ENCODE results near the gene TMEM168. TPM values are rescaled to one million over a fixed set of nuclear protein-coding genes. Genes with fewer than 3 reads are reported as not detected.
A peak's percentile ranks its signal among the peaks of the same experiment; 100 is the strongest.
"Not testable (repeated sequence)": the region's sequence is repeated elsewhere in the genome, so short reads cannot be mapped to it uniquely, and the experiment has no call there.

Gene TMEM168, protein sequence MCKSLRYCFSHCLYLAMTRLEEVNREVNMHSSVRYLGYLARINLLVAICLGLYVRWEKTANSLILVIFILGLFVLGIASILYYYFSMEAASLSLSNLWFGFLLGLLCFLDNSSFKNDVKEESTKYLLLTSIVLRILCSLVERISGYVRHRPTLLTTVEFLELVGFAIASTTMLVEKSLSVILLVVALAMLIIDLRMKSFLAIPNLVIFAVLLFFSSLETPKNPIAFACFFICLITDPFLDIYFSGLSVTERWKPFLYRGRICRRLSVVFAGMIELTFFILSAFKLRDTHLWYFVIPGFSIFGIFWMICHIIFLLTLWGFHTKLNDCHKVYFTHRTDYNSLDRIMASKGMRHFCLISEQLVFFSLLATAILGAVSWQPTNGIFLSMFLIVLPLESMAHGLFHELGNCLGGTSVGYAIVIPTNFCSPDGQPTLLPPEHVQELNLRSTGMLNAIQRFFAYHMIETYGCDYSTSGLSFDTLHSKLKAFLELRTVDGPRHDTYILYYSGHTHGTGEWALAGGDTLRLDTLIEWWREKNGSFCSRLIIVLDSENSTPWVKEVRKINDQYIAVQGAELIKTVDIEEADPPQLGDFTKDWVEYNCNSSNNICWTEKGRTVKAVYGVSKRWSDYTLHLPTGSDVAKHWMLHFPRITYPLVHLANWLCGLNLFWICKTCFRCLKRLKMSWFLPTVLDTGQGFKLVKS
- total RNA-seq: 10 to 100 TPM; 25.6 to 31.8 TPM

DNA sequence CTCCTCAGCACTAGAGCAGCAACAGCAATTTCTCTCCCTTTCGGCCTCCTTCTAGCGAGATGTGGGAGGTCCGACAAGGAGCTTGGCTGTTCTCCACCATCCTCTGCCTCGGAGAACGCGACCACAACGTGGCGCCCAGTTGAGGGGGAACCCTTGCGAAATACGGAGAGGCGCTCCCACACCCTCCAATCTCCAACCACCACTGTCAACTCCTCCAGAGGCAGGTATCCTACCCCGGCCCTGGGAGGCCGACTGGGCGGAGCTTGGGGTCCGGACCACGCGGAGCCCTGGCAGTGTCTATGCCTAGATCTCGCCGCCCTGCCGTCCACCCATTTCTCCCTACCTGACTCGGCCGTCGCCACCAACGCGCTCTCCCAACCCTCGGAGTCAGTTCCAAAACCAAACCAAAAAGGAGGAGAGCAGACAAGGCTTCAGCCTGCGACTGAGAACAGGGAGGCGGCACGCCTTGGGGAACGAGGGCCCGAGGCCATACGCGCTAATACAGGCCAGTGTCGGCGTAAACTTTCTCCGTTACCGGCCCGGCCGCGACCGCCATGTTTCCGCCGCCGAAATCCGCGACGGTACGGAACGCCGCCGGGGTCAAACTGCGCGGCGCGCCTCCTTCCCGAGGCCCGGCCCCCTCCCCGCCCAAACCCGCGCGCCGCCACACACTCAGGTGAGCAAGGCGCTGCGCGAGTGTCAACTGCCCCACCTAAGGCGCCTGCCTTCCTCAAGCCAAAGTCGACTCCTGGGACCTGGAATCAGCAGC is at the start of gene TMEM168:
Gene TMEM168 (minus strand): TSS at position 577 of the 769 bp plus-strand sequence. CDS start 5,568 bp downstream, outside the sequence.
- peaks cover 0 to 2% of the 10 kb centered on the region in 2 donors for H3K9me3 Mint-ChIP-seq
- peak within 1 kb of the TSS; percentile 90 to 99 for H3K4me3 Mint-ChIP-seq
- peak; percentile 87 to 90 for ATAC-seq (replicated peaks in 1 of 2)
- peaks cover 4 to 6% of the 10 kb centered on the region in 2 donors for H3K36me3 Mint-ChIP-seq (ENCODE audit: insufficient read depth in 2 of 2)
- peaks cover 63% of the 10 kb centered on the region for H3K4me1 Mint-ChIP-seq (ENCODE audit: low read depth)
- peak within 1 kb of the TSS; percentile 96 for H3K27ac Mint-ChIP-seq
- peak; percentile 88 to 89 for DNase-seq
- H3K27me3 Mint-ChIP-seq (ENCODE audit: low read depth): no peaks in the 10 kb centered on the region

DNA sequence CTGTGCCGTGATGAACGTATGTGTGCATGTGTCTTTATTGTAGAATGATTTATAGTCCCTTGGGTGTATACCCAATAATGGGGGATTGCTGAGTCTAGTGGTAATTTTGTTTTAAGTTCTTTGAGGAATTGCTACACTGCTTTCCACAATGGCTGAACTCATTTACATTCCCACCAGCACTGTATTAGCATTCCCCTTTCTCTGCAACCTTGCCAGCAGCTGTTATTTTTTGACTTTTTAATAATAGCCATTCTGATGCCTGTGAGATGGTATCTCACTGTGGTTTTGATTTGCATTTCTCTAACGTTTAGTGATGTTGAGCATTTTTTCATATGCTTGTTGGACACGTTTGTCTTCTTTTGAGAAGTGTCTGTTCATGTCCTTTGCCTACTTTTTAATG is 45.7 kb upstream of the TMEM168 start:
- H3K9me3 Mint-ChIP-seq; H3K27me3 Mint-ChIP-seq (ENCODE audit: low read depth); H3K4me3 Mint-ChIP-seq; H3K4me1 Mint-ChIP-seq (ENCODE audit: low read depth); DNase-seq; ATAC-seq (replicated peaks in 1 of 2); H3K27ac Mint-ChIP-seq: not testable (repeated sequence)
- peaks cover 4 to 14% of the 10 kb centered on the region in 2 donors for H3K36me3 Mint-ChIP-seq (ENCODE audit: insufficient read depth in 2 of 2)

DNA sequence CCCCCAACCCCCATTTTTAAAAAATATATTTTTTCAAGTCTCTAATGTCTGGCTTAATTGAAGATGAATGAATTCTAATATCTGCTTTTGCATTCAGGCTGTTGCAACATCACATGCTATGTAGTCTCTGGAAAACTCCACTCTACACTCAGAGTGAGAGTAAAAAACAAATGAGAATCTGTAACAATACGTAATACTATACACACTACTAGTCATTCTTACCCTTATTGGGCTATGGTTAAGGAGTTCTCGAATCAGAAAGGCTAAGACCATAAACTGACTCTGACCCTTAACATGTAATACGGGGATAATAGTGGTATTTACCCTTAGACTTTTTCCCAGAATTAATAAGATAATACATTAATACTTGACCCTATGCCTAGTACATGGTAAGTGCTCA is 42.9 kb upstream of the TMEM168 start:
- DNase-seq (no peak), ATAC-seq (replicated peaks in 1 of 2) (no peak)
- Mint-ChIP-seq H3K36me3 (ENCODE audit: insufficient read depth in 2 of 2) (peaks cover 15 to 36% of the 10 kb centered on the region in 2 donors), H3K4me3 (no peak overlapping the region), H3K4me1 (ENCODE audit: low read depth) (no peaks in the 10 kb centered on the region), H3K9me3 (peaks cover 13 to 16% of the 10 kb centered on the region in 2 donors), H3K27ac (no peak overlapping the region), H3K27me3 (ENCODE audit: low read depth) (no peaks in the 10 kb centered on the region)

DNA sequence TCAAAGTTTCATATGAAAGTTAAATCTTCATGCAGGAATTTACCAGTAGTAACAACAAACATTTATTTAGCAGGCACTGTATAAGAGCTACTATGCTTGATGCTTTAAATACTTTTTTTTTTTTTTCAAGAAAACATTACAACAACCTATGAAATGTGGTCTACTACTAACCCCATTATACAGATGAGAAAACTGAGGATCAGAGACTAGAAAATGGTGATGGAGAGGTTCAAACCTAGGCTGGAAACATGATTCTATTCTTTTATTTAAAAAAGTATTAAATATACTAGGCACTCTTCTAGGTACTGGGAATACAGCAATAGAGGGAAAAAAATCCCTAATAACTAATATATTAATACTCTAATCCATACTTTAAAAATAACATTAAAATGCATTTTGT is 40.6 kb upstream of the TMEM168 start:
- Mint-ChIP-seq H3K4me3 (no peak overlapping the region), H3K9me3 (peaks cover 9 to 18% of the 10 kb centered on the region in 2 donors), H3K27ac (no peak overlapping the region), H3K36me3 (ENCODE audit: insufficient read depth in 2 of 2) (peaks cover 13 to 37% of the 10 kb centered on the region in 2 donors), H3K27me3 (ENCODE audit: low read depth) (no peaks in the 10 kb centered on the region), H3K4me1 (ENCODE audit: low read depth) (no peaks in the 10 kb centered on the region)
- ATAC-seq (replicated peaks in 1 of 2) (no peak), DNase-seq (no peak)

DNA sequence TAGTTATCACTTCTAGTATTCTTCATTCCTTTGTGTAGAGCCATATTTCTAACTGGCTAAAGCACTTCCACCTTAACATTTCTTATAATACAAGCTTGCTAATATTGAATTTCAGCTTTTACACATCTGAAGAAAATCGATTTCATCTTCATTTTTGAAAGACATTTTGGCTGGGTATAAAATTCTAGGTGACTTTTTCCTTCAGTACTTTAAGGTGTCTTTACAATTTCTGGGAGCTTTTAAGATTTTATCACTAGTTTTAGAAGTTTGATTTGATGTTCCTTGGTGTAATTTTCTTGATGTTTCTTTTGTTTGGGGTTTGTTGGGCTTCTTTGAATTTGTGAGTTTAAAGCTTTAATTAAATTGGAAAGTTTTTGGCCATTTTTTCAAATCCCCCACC is 38.5 kb upstream of the TMEM168 start:
- Mint-ChIP-seq H3K4me3 (no peak overlapping the region), H3K4me1 (ENCODE audit: low read depth) (no peaks in the 10 kb centered on the region), H3K27ac (no peak overlapping the region), H3K27me3 (ENCODE audit: low read depth) (no peaks in the 10 kb centered on the region), H3K9me3 (peaks cover 6 to 15% of the 10 kb centered on the region in 2 donors), H3K36me3 (ENCODE audit: insufficient read depth in 2 of 2) (peaks cover 13 to 37% of the 10 kb centered on the region in 2 donors)
- DNase-seq: no peak
- ATAC-seq (replicated peaks in 1 of 2): no peak

DNA sequence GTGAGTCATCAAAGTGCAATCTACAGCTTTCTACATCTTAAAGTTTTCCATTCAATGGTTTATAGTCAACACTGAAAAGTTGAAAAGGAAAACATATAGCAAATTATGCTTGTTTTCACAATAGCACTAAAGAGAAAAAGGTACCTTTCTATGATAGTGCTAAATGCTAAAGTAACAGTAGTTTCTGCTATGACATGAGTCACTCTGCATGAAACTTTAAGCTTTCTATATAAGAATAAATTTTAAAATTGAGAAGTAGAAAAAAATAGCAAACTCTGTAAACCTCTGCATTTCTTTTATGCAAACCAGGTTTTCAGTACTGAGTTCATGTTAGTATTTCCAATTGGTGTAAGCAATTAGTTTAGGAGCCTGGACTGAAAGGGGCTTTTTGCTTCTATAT is 31.2 kb upstream of the TMEM168 start:
- H3K9me3 Mint-ChIP-seq: peaks cover 1 to 2% of the 10 kb centered on the region in 2 donors
- peaks cover 5% of the 10 kb centered on the region for H3K4me1 Mint-ChIP-seq (ENCODE audit: low read depth)
- H3K27ac Mint-ChIP-seq: no peak overlapping the region
- H3K4me3 Mint-ChIP-seq: no peak overlapping the region
- no peaks in the 10 kb centered on the region for H3K27me3 Mint-ChIP-seq (ENCODE audit: low read depth)
- DNase-seq (no peak), ATAC-seq (replicated peaks in 1 of 2) (peak in 1 of 2 donors; percentile 36)
- peaks cover 1 to 2% of the 10 kb centered on the region in 2 donors for H3K36me3 Mint-ChIP-seq (ENCODE audit: insufficient read depth in 2 of 2)

DNA sequence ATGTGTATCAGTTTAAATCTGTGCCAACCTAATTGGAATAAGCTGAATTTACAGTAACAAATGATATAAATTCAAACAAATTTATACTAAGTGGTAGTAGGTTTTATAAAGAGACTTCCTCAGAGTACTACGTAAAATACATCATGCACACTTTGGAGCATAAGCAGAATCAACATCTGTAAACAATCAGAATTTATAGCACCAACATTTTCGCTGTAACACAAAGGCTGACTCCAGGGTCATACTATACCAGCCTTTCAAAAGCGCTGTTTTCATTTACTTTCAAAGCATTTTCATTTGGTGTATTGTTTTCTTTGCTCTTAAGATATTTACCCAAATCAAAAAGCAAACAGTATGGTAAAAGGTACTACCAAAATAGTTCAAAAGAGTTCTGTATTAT is 29.3 kb upstream of the TMEM168 start:
- peaks cover 5% of the 10 kb centered on the region for H3K4me1 Mint-ChIP-seq (ENCODE audit: low read depth)
- H3K9me3 Mint-ChIP-seq: peaks cover 5% of the 10 kb centered on the region in 2 donors
- DNase-seq (no peak), ATAC-seq (replicated peaks in 1 of 2) (no peak)
- H3K27ac Mint-ChIP-seq: no peak overlapping the region
- no peak overlapping the region for H3K4me3 Mint-ChIP-seq
- H3K36me3 Mint-ChIP-seq (ENCODE audit: insufficient read depth in 2 of 2): peaks cover 4% of the 10 kb centered on the region in 2 donors
- no peaks in the 10 kb centered on the region for H3K27me3 Mint-ChIP-seq (ENCODE audit: low read depth)

DNA sequence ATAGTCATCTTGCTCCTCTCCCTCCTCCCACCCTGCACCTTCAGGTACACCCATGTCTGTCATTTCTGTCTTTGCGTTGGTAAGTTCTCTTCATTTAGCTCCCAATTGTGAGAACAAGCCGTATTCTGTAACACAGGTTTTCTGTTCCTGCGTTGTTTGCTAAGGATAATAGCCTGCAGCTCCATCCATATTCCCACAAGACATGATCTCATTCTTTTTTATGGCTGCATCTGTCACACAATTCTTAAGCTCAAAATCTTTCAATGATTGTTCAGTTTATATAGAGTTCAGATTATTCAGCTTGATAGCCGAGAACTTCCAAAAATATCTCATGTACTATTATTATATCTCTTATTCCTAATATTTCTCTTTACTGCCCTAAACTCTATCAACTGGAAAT is 16.0 kb upstream of the TMEM168 start:
- Mint-ChIP-seq H3K36me3 (ENCODE audit: insufficient read depth in 2 of 2) (no peaks in the 10 kb centered on the region), H3K4me3 (no peak overlapping the region), H3K9me3 (peaks cover 1 to 3% of the 10 kb centered on the region in 2 donors), H3K4me1 (ENCODE audit: low read depth) (no peaks in the 10 kb centered on the region), H3K27me3 (ENCODE audit: low read depth) (peaks cover 34% of the 10 kb centered on the region), H3K27ac (no peak overlapping the region)
- no peak for DNase-seq
- no peak for ATAC-seq (replicated peaks in 1 of 2)

DNA sequence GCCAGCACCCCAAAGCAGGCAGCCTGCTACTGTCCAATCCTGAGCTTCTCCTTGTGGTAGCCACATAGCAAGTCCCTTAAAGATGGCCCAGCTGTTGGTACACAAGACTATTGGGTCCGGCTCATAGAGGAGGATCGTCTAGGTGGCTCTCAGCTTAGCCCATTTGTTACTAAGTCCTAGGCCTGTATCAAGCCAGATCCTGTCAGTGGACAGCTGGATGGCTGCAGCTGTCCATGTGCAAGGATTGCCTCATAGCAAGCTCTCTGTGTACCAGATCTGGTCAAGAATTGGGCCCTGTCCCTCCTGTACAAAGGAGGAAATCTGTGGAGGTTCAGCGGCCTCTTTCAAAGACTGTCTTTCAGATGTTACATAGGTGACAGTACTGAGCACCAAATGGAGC is 12.2 kb upstream of the TMEM168 start:
- Mint-ChIP-seq H3K36me3 (ENCODE audit: insufficient read depth in 2 of 2) (no peaks in the 10 kb centered on the region), H3K27me3 (ENCODE audit: low read depth) (peaks cover 21% of the 10 kb centered on the region), H3K27ac (no peak overlapping the region), H3K4me3 (no peak overlapping the region), H3K4me1 (ENCODE audit: low read depth) (no peaks in the 10 kb centered on the region), H3K9me3 (no peaks in the 10 kb centered on the region)
- no peak for DNase-seq
- no peak for ATAC-seq (replicated peaks in 1 of 2)

DNA sequence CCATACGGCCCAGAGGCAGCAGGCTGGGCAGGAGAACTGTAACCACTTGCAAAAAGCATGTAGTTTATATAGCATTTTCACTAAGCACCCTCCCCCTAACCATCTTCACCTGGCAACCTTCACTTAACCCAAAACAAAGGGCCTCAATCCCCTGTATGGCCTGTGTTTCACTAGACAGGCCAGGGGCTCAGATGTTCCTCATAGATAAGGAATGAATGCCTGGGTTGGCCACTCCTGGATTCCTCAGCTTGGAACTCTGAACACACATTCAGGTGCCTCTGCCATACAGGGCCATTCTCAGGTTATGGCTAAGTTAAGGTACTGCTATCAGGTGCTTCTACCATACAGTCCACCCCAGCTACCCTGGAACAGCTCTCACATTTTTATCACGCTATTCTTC is 10.3 kb upstream of the TMEM168 start:
- H3K27me3 Mint-ChIP-seq (ENCODE audit: low read depth): peaks cover 2% of the 10 kb centered on the region

DNA sequence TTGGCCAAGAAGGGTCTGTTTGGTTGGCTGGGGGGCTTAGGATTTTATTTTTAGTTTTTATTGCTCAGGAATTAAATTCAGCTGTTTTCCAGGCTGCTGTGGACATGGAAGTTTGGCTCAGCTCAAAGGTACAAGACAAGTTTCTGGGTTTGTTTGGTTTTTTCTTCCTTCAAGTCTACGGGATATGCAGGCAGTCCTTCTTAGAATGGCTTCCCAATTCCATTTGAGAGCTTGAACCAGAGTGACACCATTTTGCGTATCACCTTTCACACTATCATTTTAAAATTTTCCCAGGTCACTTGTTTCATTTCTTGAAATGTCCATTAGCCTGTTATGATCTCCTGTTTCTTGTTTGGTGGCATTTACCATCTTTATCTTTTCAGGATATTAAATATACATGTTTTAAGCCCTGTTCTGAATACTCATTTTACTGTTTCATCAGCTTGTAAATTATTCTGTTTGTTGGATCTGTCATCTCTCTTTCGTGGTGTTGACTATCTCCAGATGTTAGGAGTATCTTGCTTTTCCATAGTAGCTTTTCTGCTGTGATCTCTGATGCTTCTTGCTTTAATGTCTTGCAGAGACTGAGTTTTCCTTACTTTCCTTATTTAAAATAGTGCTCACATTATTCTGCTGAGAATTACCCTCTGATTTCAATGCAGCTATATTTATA is 9.4 kb upstream of the TMEM168 start:
- no peak overlapping the region for H3K4me3 Mint-ChIP-seq
- no peak overlapping the region for H3K27ac Mint-ChIP-seq
- H3K27me3 Mint-ChIP-seq (ENCODE audit: low read depth): no peaks in the 10 kb centered on the region

More for the DNA sequence above, 10.3 kb upstream of the TMEM168 start:
- Mint-ChIP-seq H3K4me3 (no peak overlapping the region), H3K27ac (no peak overlapping the region), H3K9me3 (no peaks in the 10 kb centered on the region), H3K36me3 (ENCODE audit: insufficient read depth in 2 of 2) (no peaks in the 10 kb centered on the region), H3K4me1 (ENCODE audit: low read depth) (peaks cover 2% of the 10 kb centered on the region)
- DNase-seq (no peak), ATAC-seq (replicated peaks in 1 of 2) (no peak)

DNA sequence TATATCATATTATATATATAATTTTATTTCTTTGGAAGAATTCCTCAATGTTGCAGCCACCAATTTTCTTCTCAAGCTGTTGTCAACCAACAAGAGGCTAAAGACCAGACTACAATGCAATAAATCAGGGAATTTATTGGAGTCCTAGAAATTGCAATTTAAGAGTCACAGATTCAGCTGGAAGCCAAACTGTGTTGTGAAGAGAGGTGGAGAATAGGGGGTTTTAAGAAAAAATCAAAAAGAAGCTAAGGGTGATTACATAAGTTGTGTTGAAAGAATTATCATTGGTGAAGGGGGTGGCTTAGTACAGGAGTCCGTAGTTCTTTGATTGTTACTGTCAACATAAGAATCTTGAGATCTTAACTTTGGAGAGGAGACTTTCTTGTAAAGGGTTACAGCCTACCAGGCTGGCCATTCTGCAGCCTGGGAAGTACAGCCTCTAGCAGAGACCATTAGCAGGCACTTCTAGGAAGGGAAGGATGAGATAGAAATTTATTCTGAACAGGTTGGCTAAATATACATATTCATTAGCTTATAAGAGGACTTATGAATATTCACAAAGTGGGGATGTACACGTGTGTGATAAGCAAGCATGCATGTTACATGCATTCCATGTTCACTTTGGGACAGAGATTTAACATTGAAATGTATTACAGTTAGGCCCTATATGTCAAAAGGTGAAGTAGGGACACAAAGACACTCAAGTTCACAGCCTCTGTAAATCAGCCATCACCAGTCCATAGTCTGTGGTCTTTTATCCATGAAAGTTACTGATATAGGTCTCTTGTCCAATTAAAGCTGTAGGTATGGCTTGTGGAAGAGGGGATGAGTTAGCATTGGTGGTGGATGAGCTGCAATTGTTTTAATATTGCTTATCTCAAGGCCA is 8.3 kb upstream of the TMEM168 start:
- Mint-ChIP-seq H3K4me3 (no peak overlapping the region), H3K4me1 (ENCODE audit: low read depth) (peaks cover 21% of the 10 kb centered on the region), H3K36me3 (ENCODE audit: insufficient read depth in 2 of 2) (no peaks in the 10 kb centered on the region), H3K27ac (peak overlapping the region; percentile 34), H3K9me3 (no peaks in the 10 kb centered on the region), H3K27me3 (ENCODE audit: low read depth) (no peaks in the 10 kb centered on the region)
- peak; percentile 54 to 70 for ATAC-seq (replicated peaks in 1 of 2)
- no peak for DNase-seq

More for the DNA sequence above, 9.4 kb upstream of the TMEM168 start:
- Mint-ChIP-seq H3K4me1 (ENCODE audit: low read depth) (peaks cover 10% of the 10 kb centered on the region), H3K9me3 (no peaks in the 10 kb centered on the region), H3K36me3 (ENCODE audit: insufficient read depth in 2 of 2) (no peaks in the 10 kb centered on the region)
- ATAC-seq (replicated peaks in 1 of 2) (no peak), DNase-seq (no peak)

All from activated T-cell treated with anti-CD3 and anti-CD28 coated beads, Interleukin-2, amount 50 U/mL, for 72 hours (primary cell).